ENCODE data around the gene PLEKHA8. TPM values are rescaled to one million over a fixed set of nuclear protein-coding genes. Genes with fewer than 3 reads are reported as not detected.

Gene PLEKHA8
- total and polyA plus RNA-seq, 8 donors, result 9.8 to 19.2 (median 17.5) TPM

- intact Hi-C loops (cut with DNase I), result no loop called here
- no peaks in the 10 kb centered on the region for H3K27me3 ChIP-seq
- no peaks in the 10 kb centered on the region for H3K9me3 ChIP-seq
- ATAC-seq (peak; percentile 91), DNase-seq (no peak)
- peaks cover 4 to 27% of the 10 kb centered on the region in 2 donors for H3K4me1 ChIP-seq
- no peak overlapping the region for H3K27ac ChIP-seq
- no peaks in the 10 kb centered on the region for H3K36me3 ChIP-seq
- no peak for TF ChIP-seq CTCF (IDR thresholded peaks at IDR 0.05)
- H3K4me3 ChIP-seq, result no peak overlapping the region
Measured at GRCh38 chr7:30155481-30155880, 127.3 kb downstream of the PLEKHA8 start.

GRCh38 chr7:30157204-30157603 lies 129.0 kb downstream of the PLEKHA8 start:
- Histone ChIP-seq H3K27ac (no peak overlapping the region), H3K4me3 (no peak overlapping the region), H3K36me3 (no peaks in the 10 kb centered on the region), H3K9me3 (no peaks in the 10 kb centered on the region), H3K4me1 (peaks cover 4 to 35% of the 10 kb centered on the region in 2 donors), H3K27me3 (no peaks in the 10 kb centered on the region)
- intact Hi-C loops (cut with DNase I), result no loop called here
- no peak for ATAC-seq
- DNase-seq, result no peak
- no peak for TF ChIP-seq CTCF (IDR thresholded peaks at IDR 0.05)

GRCh38 chr7:30159163-30159562 lies 131.0 kb downstream of the PLEKHA8 start:
- DNase-seq (no peak), ATAC-seq (no peak)
- Histone ChIP-seq H3K36me3 (no peaks in the 10 kb centered on the region), H3K27me3 (no peaks in the 10 kb centered on the region), H3K4me3 (no peak overlapping the region), H3K4me1 (peaks cover 4 to 55% of the 10 kb centered on the region in 2 donors), H3K27ac (peak overlapping the region in 1 of 2 donors; percentile 57), H3K9me3 (no peaks in the 10 kb centered on the region)
- no peak for TF ChIP-seq CTCF (IDR thresholded peaks at IDR 0.05)
- intact Hi-C loops (cut with DNase I), result no loop called here

- peaks cover 4 to 59% of the 10 kb centered on the region in 2 donors for H3K4me1 ChIP-seq
- ATAC-seq (peak; percentile 51), DNase-seq (peak in 2 of 4 donors; percentile 64 to 73)
- H3K27ac ChIP-seq, result peak overlapping the region in 1 of 2 donors; percentile 57
- no peak for TF ChIP-seq CTCF (IDR thresholded peaks at IDR 0.05)
- no peaks in the 10 kb centered on the region for H3K36me3 ChIP-seq
- H3K27me3 ChIP-seq, result no peaks in the 10 kb centered on the region
- H3K9me3 ChIP-seq, result no peaks in the 10 kb centered on the region
- intact Hi-C loops (cut with DNase I), result loop anchor here in 1 of 2 donors (10.0 kb wide), 1 partner anchor 115 kb away; no protein-coding TSS in a partner anchor
- no peak overlapping the region for H3K4me3 ChIP-seq
Measured at GRCh38 chr7:30159698-30160143, 131.5 kb downstream of the PLEKHA8 start.

GRCh38 chr7:30160329-30160728 lies 132.1 kb downstream of the PLEKHA8 start:
- peaks cover 7 to 59% of the 10 kb centered on the region in 2 donors for H3K4me1 ChIP-seq
- H3K27ac ChIP-seq, result peak overlapping the region in 1 of 2 donors; percentile 57
- H3K4me3 ChIP-seq, result no peak overlapping the region
- H3K9me3 ChIP-seq, result no peaks in the 10 kb centered on the region
- intact Hi-C loops (cut with DNase I), result loop anchor here in 1 of 2 donors (10.0 kb wide), 1 partner anchor 114 kb away; no protein-coding TSS in a partner anchor
- DNase-seq (no peak), ATAC-seq (no peak)
- H3K27me3 ChIP-seq, result no peaks in the 10 kb centered on the region
- TF ChIP-seq CTCF (IDR thresholded peaks at IDR 0.05), result no peak
- H3K36me3 ChIP-seq, result no peaks in the 10 kb centered on the region

Measured in left lung (tissue), 10 donors.